ENCODE measurements around the gene JSRP1.
"Not testable (repeated sequence)": the region's sequence is repeated elsewhere in the genome, so short reads cannot be mapped to it uniquely, and the experiment has no call there.

Gene JSRP1

GRCh38 chr19:2282062-2282861, 26.0 kb upstream of the JSRP1 start, which contains the start of gene PEAK3:
Gene PEAK3 (minus strand): TSS chr19:2282175. CDS start chr19:2280931, 1,244 bp downstream.
- peak; percentile 39 for DNase-seq (ENCODE audit: low spot score)

GRCh38 chr19:2281265-2282061, 25.2 kb upstream of the JSRP1 start:
- not testable (repeated sequence) for DNase-seq (ENCODE audit: low spot score)

GRCh38 chr19:2280633-2281264, 24.5 kb upstream of the JSRP1 start:
- DNase-seq (ENCODE audit: low spot score) = no peak

- DNase-seq (ENCODE audit: low spot score) = no peak
These were observed 22.4 kb upstream of the JSRP1 start for GRCh38 chr19:2278459-2279158.

- no peak for DNase-seq (ENCODE audit: low spot score)
These were observed 20.9 kb upstream of the JSRP1 start for GRCh38 chr19:2277138-2277537.

- DNase-seq (ENCODE audit: low spot score) = no peak
These were observed 20.3 kb upstream of the JSRP1 start for GRCh38 chr19:2276429-2276986.

GRCh38 chr19:2275588-2276428, 19.6 kb upstream of the JSRP1 start:
- no peak for DNase-seq (ENCODE audit: low spot score)

- DNase-seq (ENCODE audit: low spot score) = peak; percentile 65
These were observed 18.8 kb upstream of the JSRP1 start for GRCh38 chr19:2274931-2275535.

GRCh38 chr19:2274185-2274711, 18.0 kb upstream of the JSRP1 start:
- peak; percentile 28 for DNase-seq (ENCODE audit: low spot score)

GRCh38 chr19:2273356-2274184, 17.4 kb upstream of the JSRP1 start:
- peak; percentile 76 for DNase-seq (ENCODE audit: low spot score)

GRCh38 chr19:2271234-2272103, 15.3 kb upstream of the JSRP1 start:
- DNase-seq (ENCODE audit: low spot score) = peak; percentile 82

GRCh38 chr19:2270423-2271233, 14.4 kb upstream of the JSRP1 start:
- peak; percentile 82 for DNase-seq (ENCODE audit: low spot score)

GRCh38 chr19:2270157-2270422, 13.9 kb upstream of the JSRP1 start:
- DNase-seq (ENCODE audit: low spot score) = no peak

GRCh38 chr19:2269244-2270156, 13.3 kb upstream of the JSRP1 start:
- peak; percentile 97 for DNase-seq (ENCODE audit: low spot score)

GRCh38 chr19:2268861-2269243, 12.6 kb upstream of the JSRP1 start:
- DNase-seq (ENCODE audit: low spot score) = no peak

GRCh38 chr19:2268480-2268830, 12.2 kb upstream of the JSRP1 start:
- no peak for DNase-seq (ENCODE audit: low spot score)
